Measurements from ENCODE around the gene PRRC2C.
"Not testable (repeated sequence)": the region's sequence is repeated elsewhere in the genome, so short reads cannot be mapped to it uniquely, and the experiment has no call there.

PRRC2C gene

DNA sequence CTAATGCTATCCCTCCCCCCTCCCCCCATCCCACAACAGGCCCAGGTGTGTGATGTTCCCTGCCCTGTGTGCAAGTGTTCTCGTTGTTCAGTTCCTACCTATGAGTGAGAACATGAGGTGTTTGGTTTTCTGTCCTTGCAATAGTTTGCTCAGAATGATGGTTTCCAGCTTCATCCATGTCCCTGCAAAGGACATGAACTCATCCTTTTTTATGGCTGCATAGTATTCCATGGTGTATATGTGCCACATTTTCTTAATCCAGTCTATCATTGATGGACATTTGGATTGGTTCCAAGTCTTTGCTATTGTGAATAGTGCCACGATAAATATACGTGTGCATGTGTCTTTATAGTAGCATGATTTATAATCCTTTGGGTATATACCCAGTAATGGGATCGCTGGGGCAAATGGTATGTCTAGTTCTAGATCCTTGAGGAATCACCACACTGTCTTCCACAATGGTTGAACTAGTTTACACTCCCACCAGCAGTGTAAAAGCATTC is 65.3 kb downstream of the PRRC2C start:
- H3K36me3 ChIP-seq (ENCODE audit: control insufficient read depth, low read depth, low read length), result peaks cover 62% of the 10 kb centered on the region
- H3K4me3 ChIP-seq (ENCODE audit: low read length); H3K27me3 ChIP-seq (ENCODE audit: control insufficient read depth, insufficient read depth, low read length); H3K9ac ChIP-seq (ENCODE audit: low read length); H3K27ac ChIP-seq (ENCODE audit: low read length); H3K9me3 ChIP-seq (ENCODE audit: control insufficient read depth, low read depth, low read length); H3K4me1 ChIP-seq (ENCODE audit: control insufficient read depth, low read depth, low read length): not testable (repeated sequence)

DNA sequence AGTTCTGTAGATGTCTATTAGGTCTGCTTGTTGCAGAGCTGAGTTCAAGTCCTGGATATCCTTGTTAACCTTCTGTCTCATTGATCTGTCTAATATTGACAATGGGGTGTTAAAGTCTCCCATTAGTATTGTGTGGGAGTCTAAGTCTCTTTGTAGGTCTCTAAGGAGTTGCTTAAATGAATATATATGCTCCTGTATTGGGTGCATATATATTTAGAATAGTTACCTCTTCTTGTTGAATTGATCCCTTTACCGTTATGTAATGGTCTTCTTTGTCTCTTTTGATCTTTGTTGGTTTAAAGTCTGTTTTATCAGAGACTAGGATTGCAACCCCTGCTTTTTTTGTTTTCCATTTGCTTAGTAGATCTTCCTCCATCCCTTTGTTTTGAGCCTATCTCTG is 68.6 kb downstream of the PRRC2C start:
- not testable (repeated sequence) for H3K27ac ChIP-seq (ENCODE audit: low read length); H3K9ac ChIP-seq (ENCODE audit: low read length); H3K4me3 ChIP-seq (ENCODE audit: low read length); H3K27me3 ChIP-seq (ENCODE audit: control insufficient read depth, insufficient read depth, low read length); H3K9me3 ChIP-seq (ENCODE audit: control insufficient read depth, low read depth, low read length); H3K4me1 ChIP-seq (ENCODE audit: control insufficient read depth, low read depth, low read length)
- H3K36me3 ChIP-seq (ENCODE audit: control insufficient read depth, low read depth, low read length), result peaks cover 67% of the 10 kb centered on the region

DNA sequence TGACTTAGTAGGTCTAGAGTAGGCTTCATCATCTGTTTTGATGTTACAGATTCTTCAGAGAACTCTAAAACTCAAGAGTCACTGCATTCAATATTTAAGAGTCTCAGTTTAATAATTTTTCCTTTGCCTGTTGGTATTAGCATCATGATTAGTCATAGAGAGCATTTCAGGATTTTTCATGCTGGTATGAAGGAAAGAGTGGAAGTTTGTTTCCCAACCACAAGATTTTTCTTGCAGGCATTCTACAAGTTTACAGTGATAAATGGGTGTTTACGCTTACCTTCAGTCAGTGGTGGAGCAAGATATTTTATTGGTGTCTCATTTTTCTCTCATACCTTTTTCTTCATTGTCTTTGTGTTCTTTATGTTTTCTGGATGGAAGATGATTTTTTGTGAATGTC is 78.3 kb downstream of the PRRC2C start:
- H3K4me3 ChIP-seq (ENCODE audit: low read length), result no peak overlapping the region

DNA sequence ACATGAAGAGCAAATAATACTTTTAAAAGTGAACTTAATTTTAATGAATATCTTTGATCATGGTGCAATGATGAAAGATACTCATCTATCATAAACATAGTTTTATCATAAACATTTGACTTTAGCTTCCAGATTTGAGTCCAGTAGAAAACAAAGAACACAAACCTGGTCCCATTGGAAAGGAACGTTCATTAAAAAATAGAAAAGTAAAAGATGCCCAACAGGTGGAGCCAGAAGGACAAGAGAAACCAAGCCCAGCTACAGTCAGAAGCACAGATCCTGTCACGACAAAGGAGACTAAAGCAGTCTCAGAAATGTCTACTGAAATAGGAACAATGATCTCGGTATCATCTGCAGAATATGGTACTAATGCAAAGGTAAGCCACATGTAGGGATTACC is 81.1 kb downstream of the PRRC2C start:
- H3K27ac ChIP-seq (ENCODE audit: low read length), result no peak overlapping the region
- H3K36me3 ChIP-seq (ENCODE audit: control insufficient read depth, low read depth, low read length), result peaks cover 93% of the 10 kb centered on the region
- no peak overlapping the region for H3K4me3 ChIP-seq (ENCODE audit: low read length)
- no peaks in the 10 kb centered on the region for H3K27me3 ChIP-seq (ENCODE audit: control insufficient read depth, insufficient read depth, low read length)
- no peaks in the 10 kb centered on the region for H3K9me3 ChIP-seq (ENCODE audit: control insufficient read depth, low read depth, low read length)
- no peaks in the 10 kb centered on the region for H3K4me1 ChIP-seq (ENCODE audit: control insufficient read depth, low read depth, low read length)
- H3K9ac ChIP-seq (ENCODE audit: low read length), result no peak overlapping the region

More for the DNA sequence above, 78.3 kb downstream of the PRRC2C start:
- Histone ChIP-seq H3K36me3 (ENCODE audit: control insufficient read depth, low read depth, low read length) (peaks cover 96% of the 10 kb centered on the region), H3K9me3 (ENCODE audit: control insufficient read depth, low read depth, low read length) (no peaks in the 10 kb centered on the region), H3K4me1 (ENCODE audit: control insufficient read depth, low read depth, low read length) (no peaks in the 10 kb centered on the region), H3K27ac (ENCODE audit: low read length) (no peak overlapping the region), H3K9ac (ENCODE audit: low read length) (no peak overlapping the region), H3K27me3 (ENCODE audit: control insufficient read depth, insufficient read depth, low read length) (no peaks in the 10 kb centered on the region)

DNA sequence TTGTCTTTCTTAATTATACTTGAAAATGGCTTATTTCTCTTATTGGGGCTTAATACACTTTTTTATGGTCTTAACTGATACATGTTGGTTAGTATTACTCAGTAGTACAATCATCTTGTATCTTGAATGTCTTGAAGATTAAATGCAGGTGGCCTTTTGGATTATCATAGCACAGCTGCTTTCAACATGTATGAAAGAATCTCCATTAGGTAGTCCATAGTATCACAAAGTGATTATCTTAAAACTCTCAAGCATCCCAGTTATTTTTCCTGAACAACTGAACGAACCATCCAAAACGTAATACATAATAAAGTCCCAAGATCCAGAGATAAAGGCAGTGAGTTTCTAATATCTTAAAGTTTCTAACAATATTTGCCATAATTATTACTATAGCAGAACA is 85.0 kb downstream of the PRRC2C start:
- no peaks in the 10 kb centered on the region for H3K4me1 ChIP-seq (ENCODE audit: control insufficient read depth, low read depth, low read length)
- no peak overlapping the region for H3K4me3 ChIP-seq (ENCODE audit: low read length)
- no peaks in the 10 kb centered on the region for H3K27me3 ChIP-seq (ENCODE audit: control insufficient read depth, insufficient read depth, low read length)
- H3K27ac ChIP-seq (ENCODE audit: low read length), result no peak overlapping the region
- H3K9ac ChIP-seq (ENCODE audit: low read length), result no peak overlapping the region
- H3K9me3 ChIP-seq (ENCODE audit: control insufficient read depth, low read depth, low read length), result no peaks in the 10 kb centered on the region
- peaks cover 83% of the 10 kb centered on the region for H3K36me3 ChIP-seq (ENCODE audit: control insufficient read depth, low read depth, low read length)

DNA sequence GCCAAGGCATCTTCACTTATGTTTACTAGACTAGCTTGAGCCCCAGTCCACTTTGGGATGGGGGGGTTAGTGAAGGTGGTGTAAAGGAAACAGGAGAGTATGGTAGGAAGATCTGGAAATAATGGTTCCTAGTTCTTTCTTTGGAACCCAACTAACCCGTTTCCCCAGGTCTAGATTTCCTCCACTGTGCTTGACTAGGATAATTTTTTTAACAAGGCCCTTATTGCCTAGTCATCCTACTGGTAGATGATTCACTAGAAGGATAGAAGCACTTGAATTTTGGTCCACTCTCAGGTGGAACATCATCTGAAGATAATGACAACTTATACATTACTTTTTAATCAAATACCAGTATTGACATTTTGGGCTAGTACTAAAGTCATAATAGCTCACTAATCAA is 90.8 kb downstream of the PRRC2C start:
- H3K9me3 ChIP-seq (ENCODE audit: control insufficient read depth, low read depth, low read length), result no peaks in the 10 kb centered on the region
- peaks cover 85% of the 10 kb centered on the region for H3K36me3 ChIP-seq (ENCODE audit: control insufficient read depth, low read depth, low read length)
- H3K4me3 ChIP-seq (ENCODE audit: low read length), result no peak overlapping the region
- H3K9ac ChIP-seq (ENCODE audit: low read length), result no peak overlapping the region
- H3K4me1 ChIP-seq (ENCODE audit: control insufficient read depth, low read depth, low read length), result no peaks in the 10 kb centered on the region
- H3K27ac ChIP-seq (ENCODE audit: low read length), result no peak overlapping the region
- no peaks in the 10 kb centered on the region for H3K27me3 ChIP-seq (ENCODE audit: control insufficient read depth, insufficient read depth, low read length)

DNA sequence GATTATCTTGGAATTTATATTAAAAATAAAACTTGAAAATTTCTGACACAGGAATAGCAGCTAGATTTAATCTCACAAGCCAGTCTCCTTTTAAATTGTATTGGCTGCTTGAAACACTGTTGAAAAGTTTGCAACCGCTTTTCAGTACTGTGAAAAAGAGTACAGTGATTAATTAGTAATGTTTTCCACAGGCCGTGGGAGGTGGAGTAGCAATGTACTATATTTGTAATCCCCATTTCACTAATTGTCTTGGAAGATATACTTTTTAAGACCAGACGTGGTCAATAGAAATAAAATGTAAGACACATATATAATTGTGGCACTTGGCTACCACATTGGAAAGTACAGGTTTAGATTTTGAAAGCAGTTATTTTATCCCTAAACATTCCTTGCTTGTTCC is 95.9 kb downstream of the PRRC2C start:
- no peak overlapping the region for H3K9ac ChIP-seq (ENCODE audit: low read length)
- H3K9me3 ChIP-seq (ENCODE audit: control insufficient read depth, low read depth, low read length), result no peaks in the 10 kb centered on the region
- no peak overlapping the region for H3K4me3 ChIP-seq (ENCODE audit: low read length)
- no peaks in the 10 kb centered on the region for H3K4me1 ChIP-seq (ENCODE audit: control insufficient read depth, low read depth, low read length)
- peaks cover 92% of the 10 kb centered on the region for H3K36me3 ChIP-seq (ENCODE audit: control insufficient read depth, low read depth, low read length)
- H3K27ac ChIP-seq (ENCODE audit: low read length), result no peak overlapping the region
- H3K27me3 ChIP-seq (ENCODE audit: control insufficient read depth, insufficient read depth, low read length), result no peaks in the 10 kb centered on the region

DNA sequence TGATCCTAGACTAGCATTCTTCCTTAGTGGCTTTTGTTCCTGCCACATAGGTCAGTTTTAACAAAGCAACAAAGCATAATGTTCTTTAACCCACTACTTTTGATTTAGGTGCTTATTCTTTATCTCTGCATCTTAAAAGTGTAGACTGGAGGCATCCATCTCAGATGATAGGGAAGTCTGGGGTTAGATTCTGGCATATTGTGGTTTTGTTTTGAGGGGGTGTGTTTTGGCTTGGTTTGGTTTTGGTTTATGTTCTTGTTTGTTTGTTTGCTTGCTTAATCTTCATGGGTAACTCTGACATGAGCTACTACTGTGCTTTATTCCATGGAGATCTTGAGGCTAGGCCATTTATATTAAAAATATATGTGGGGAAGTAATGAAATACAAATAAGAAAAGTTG is 96.4 kb downstream of the PRRC2C start:
- no peak overlapping the region for H3K27ac ChIP-seq (ENCODE audit: low read length)
- no peak overlapping the region for H3K4me3 ChIP-seq (ENCODE audit: low read length)
- peaks cover 90% of the 10 kb centered on the region for H3K36me3 ChIP-seq (ENCODE audit: control insufficient read depth, low read depth, low read length)
- no peaks in the 10 kb centered on the region for H3K4me1 ChIP-seq (ENCODE audit: control insufficient read depth, low read depth, low read length)
- no peaks in the 10 kb centered on the region for H3K27me3 ChIP-seq (ENCODE audit: control insufficient read depth, insufficient read depth, low read length)
- no peak overlapping the region for H3K9ac ChIP-seq (ENCODE audit: low read length)
- H3K9me3 ChIP-seq (ENCODE audit: control insufficient read depth, low read depth, low read length), result no peaks in the 10 kb centered on the region

DNA sequence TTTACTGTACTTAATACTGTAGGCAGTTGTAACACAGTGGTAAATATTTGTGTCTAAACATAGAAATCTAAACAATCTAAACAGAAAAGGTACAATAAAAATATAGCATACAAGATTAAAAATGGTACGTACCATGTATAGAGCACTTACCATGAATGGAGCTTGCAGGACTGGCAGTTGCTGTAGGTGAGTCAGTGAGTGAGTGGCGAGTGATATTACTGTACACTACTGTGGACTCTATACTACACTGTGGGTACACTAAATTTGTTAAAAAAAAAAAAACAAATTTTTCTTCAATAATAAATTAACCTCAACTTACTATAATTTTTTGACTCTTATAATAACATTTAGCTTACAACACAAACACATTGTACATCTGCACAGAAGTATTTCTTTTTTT is 97.3 kb downstream of the PRRC2C start:
- H3K36me3 ChIP-seq (ENCODE audit: control insufficient read depth, low read depth, low read length), result peaks cover 90% of the 10 kb centered on the region
- H3K9me3 ChIP-seq (ENCODE audit: control insufficient read depth, low read depth, low read length), result no peaks in the 10 kb centered on the region
- H3K27me3 ChIP-seq (ENCODE audit: control insufficient read depth, insufficient read depth, low read length), result no peaks in the 10 kb centered on the region
- no peak overlapping the region for H3K27ac ChIP-seq (ENCODE audit: low read length)
- H3K4me3 ChIP-seq (ENCODE audit: low read length), result no peak overlapping the region
- H3K9ac ChIP-seq (ENCODE audit: low read length), result no peak overlapping the region
- H3K4me1 ChIP-seq (ENCODE audit: control insufficient read depth, low read depth, low read length), result no peaks in the 10 kb centered on the region

DNA sequence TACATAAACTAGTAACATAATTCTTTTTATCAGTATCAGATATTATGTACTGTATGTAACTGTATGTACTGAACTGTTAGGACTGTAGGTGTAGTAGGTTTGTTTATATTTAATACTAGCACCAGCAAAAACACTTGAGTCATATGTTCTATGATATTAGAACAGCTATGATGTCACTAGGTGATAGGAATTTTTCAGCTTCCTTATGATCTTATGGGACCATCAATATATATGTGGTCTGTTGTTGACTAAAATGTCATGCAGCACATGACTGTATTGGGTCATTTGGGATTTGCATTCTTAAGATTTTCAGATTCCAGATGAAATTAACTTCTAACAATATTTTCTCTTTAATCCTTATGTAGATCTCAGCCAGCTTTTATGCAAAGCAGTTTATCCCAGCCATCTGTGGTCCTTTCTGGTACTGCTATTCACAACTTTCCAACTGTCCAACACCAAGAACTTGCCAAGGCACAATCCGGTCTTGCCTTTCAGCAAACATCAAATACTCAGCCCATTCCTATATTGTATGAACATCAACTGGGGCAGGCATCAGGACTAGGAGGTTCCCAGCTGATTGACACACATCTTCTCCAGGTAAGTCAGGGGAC is 98.4 kb downstream of the PRRC2C start:
- H3K4me3 ChIP-seq (ENCODE audit: low read length), result no peak overlapping the region
- H3K9ac ChIP-seq (ENCODE audit: low read length), result no peak overlapping the region
- H3K27ac ChIP-seq (ENCODE audit: low read length), result no peak overlapping the region
- no peaks in the 10 kb centered on the region for H3K9me3 ChIP-seq (ENCODE audit: control insufficient read depth, low read depth, low read length)
- H3K27me3 ChIP-seq (ENCODE audit: control insufficient read depth, insufficient read depth, low read length), result no peaks in the 10 kb centered on the region
- no peaks in the 10 kb centered on the region for H3K4me1 ChIP-seq (ENCODE audit: control insufficient read depth, low read depth, low read length)
- peaks cover 90% of the 10 kb centered on the region for H3K36me3 ChIP-seq (ENCODE audit: control insufficient read depth, low read depth, low read length)

DNA sequence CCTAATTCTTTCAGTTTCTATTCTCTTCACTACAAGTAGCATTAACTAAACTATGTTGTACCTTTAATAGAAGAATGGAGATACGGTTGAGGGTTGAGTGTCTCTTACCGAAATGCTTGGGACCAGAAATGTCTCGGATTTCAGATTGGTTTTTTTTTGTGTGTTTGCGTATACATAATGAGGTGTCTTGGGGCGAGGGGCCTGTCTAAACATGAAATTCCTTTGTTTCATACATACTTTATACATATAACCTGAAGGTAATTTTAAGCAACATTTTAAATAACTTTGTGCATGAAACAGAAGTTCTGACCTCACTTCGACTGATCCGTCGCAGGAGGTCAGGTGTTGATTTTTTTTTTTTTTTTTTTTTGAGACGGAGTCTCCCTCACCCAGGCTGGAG is 100.4 kb downstream of the PRRC2C start:
- no peaks in the 10 kb centered on the region for H3K9me3 ChIP-seq (ENCODE audit: control insufficient read depth, low read depth, low read length)
- H3K36me3 ChIP-seq (ENCODE audit: control insufficient read depth, low read depth, low read length), result peaks cover 88% of the 10 kb centered on the region
- H3K9ac ChIP-seq (ENCODE audit: low read length), result no peak overlapping the region
- H3K27ac ChIP-seq (ENCODE audit: low read length), result no peak overlapping the region
- no peaks in the 10 kb centered on the region for H3K27me3 ChIP-seq (ENCODE audit: control insufficient read depth, insufficient read depth, low read length)
- H3K4me3 ChIP-seq (ENCODE audit: low read length), result no peak overlapping the region
- H3K4me1 ChIP-seq (ENCODE audit: control insufficient read depth, low read depth, low read length), result no peaks in the 10 kb centered on the region

DNA sequence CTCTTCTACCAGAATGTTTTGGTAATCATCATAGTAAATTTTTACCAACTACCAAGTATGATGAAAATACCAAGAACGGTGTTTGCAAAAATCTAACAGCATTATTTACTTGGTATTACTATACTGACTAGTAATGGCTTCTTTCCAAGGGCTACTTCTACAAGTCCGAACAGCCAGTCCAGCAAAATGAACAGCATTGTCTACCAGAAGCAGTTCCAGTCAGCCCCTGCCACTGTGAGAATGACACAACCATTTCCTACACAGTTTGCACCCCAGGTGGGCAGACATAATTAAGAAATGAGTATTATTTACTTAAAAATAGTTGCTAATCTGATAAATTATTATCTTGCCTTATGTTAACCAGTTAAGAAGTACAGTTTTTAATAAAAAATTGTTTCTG is 102.9 kb downstream of the PRRC2C start:
- Histone ChIP-seq H3K27me3 (ENCODE audit: control insufficient read depth, insufficient read depth, low read length) (no peaks in the 10 kb centered on the region), H3K9me3 (ENCODE audit: control insufficient read depth, low read depth, low read length) (no peaks in the 10 kb centered on the region), H3K4me3 (ENCODE audit: low read length) (no peak overlapping the region), H3K27ac (ENCODE audit: low read length) (no peak overlapping the region), H3K36me3 (ENCODE audit: control insufficient read depth, low read depth, low read length) (peaks cover 89% of the 10 kb centered on the region), H3K9ac (ENCODE audit: low read length) (no peak overlapping the region), H3K4me1 (ENCODE audit: control insufficient read depth, low read depth, low read length) (no peaks in the 10 kb centered on the region)

Data from iPS-18a (cell line).